Heart left ventricle (tissue), 13 donors: ENCODE results near the gene ATP9A.

Experiments used
- POLR2A ChIP-seq, 2 donors: fragments of 450-650 bp; IDR thresholded peaks; one replicate each; pipeline ENCODE4 v1.6.1; 2017; ENCODE audit warnings: antibody characterized with exemption in 2 of 2, mild to moderate bottlenecking in 2 of 2, moderate library complexity in 2 of 2
- TF ChIP-seq, protein P1 (sequence below), 12 donors: fragments of 200-600 bp; sonication (generic) in 4 of 12; IDR thresholded peaks; one replicate each; pipeline versions ENCODE4 v1.5.0 to v1.8.0; 2018 to 2022; ENCODE audit warnings: antibody characterized with exemption in 12 of 12, mild to moderate bottlenecking in 5 of 12
- donor health status: ischemic (EF 13 %, LVEDD 7.1; RV severe dilation, severe dysfunction).
- donor health status: DM: no; HTN: yes; CAD: no.
- donor health status: DM: no; HTN: no; CAD: no.
- donor health status: ischemic (EF 25% LVEDD 6.9; RV normal size, moderate dysfunction).
- donor health status: ischemic (EF 25% LVEDD 5.7; RV mildly dilated, moderate dysfunction).
- donor health status: ischemic (EF 35%, LVEDD 5.7; RV mildly dilated, moderate dysfunction).
- donor health status: nonischemic (EF 11% LVEDD 7.7; RV severe dilation, severe dysfunction).
- donor health status: DM: yes; HTN: yes; CAD: no.
- donor health status: PGD.
- donor health status: ischemic (EF 29% LVEDD 5.4; RV normal size, mild dysfunction).
- donor health status: nonischemic (EF 23%, LVEDD 6.1; RV moderate dilation, normal function).

DNA sequence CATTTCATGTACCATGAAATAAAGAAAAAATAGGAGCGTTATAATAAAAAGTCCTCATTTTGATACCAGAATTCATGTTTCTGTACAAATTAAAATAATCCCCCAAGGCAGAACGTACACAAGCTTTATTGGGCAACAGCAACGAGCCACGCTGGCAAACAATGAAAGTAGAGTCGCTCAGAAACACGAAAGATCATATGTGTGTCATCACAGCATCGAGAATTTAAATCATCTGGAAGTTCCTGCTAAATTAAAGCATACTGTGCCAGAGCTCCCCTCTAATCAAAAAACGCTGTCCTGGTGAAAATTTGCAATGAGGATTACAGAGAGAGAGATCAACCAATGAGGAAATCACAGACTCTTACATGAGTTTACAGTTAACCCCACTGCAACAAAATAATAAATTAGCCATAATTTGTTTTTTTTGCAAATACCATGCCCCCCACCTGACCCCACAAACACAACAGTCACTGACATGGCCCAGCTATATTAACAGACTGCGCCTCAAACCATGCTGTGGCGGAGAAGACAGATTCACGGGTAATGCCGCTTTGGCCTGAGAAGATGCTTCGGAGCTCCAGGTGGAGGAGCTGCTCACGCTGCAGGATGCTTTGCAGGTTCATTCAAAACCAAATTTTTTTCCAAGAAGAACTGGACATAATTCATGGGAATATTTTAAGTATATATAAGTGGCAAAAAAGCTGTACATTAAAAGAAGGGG, 171.4 kb downstream of the ATP9A start:
- TF ChIP-seq, protein P1, sequence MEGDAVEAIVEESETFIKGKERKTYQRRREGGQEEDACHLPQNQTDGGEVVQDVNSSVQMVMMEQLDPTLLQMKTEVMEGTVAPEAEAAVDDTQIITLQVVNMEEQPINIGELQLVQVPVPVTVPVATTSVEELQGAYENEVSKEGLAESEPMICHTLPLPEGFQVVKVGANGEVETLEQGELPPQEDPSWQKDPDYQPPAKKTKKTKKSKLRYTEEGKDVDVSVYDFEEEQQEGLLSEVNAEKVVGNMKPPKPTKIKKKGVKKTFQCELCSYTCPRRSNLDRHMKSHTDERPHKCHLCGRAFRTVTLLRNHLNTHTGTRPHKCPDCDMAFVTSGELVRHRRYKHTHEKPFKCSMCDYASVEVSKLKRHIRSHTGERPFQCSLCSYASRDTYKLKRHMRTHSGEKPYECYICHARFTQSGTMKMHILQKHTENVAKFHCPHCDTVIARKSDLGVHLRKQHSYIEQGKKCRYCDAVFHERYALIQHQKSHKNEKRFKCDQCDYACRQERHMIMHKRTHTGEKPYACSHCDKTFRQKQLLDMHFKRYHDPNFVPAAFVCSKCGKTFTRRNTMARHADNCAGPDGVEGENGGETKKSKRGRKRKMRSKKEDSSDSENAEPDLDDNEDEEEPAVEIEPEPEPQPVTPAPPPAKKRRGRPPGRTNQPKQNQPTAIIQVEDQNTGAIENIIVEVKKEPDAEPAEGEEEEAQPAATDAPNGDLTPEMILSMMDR (IDR thresholded peaks at IDR 0.05) = no peak
- TF ChIP-seq POLR2A (IDR thresholded peaks at IDR 0.05) = no peak
